Subcutaneous adipose tissue (tissue), 4 donors: ENCODE results near the gene COX7B. TPM values are rescaled to one million over a fixed set of nuclear protein-coding genes. Genes with fewer than 3 reads are reported as not detected.

Experiments used
- total RNA-seq, 4 donors: library from RNA; depleted of rRNA; stranded (reverse); fragments of >200 nt; gene quantifications; one replicate each; pipeline ENCODE4 v1.1.0, GENCODE V29; 2016
- TF ChIP-seq, protein P1 (sequence below): fragments of 450-650 bp; IDR thresholded peaks from one replicate; pipeline ENCODE4 v1.5.1; 2016; ENCODE audit warnings: low read depth, mild to moderate bottlenecking, control low read depth, antibody characterized with exemption, moderate library complexity

Gene COX7B, protein sequence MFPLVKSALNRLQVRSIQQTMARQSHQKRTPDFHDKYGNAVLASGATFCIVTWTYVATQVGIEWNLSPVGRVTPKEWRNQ
- 100 to 1,000 TPM; 268 to 532 (median 308) TPM for total RNA-seq

DNA sequence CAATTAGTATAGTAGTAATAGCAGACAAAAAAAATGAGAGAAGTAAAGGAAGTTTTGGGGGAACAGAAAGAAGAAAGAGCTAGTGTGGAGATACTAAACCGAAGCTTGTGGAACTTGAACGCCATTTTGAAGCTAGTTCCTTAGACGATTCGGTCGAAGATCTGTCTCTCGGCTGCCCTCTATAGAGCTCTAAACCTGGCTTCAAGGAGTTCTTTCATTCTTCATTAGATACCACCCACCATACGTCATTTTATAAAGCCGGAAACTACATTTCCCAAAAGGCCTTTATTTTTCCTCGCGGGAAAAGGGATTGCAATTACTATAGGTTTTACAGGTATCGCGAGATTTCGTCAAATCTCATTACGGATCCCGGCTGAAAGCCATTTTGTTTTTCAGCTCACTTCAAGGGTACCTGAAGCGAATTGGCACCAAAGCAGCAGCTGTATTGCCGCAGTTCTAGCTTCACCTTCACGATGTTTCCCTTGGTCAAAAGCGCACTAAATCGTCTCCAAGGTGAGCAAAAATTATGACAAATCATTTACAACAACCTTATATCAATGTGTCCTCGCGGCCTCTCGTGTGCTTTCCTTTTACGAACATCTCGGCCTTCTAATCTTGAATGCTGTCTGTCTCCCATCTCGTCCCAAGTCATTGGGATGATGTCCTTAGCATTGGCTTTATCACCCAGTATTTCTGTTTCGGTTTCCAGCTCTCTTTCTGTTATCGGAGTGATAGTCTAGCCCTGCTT is at the start of gene COX7B:
Gene COX7B (plus strand): TSS at position 388 of the 748 bp plus-strand sequence. CDS start 86 bp downstream, at position 474.
- TF ChIP-seq, protein P1, sequence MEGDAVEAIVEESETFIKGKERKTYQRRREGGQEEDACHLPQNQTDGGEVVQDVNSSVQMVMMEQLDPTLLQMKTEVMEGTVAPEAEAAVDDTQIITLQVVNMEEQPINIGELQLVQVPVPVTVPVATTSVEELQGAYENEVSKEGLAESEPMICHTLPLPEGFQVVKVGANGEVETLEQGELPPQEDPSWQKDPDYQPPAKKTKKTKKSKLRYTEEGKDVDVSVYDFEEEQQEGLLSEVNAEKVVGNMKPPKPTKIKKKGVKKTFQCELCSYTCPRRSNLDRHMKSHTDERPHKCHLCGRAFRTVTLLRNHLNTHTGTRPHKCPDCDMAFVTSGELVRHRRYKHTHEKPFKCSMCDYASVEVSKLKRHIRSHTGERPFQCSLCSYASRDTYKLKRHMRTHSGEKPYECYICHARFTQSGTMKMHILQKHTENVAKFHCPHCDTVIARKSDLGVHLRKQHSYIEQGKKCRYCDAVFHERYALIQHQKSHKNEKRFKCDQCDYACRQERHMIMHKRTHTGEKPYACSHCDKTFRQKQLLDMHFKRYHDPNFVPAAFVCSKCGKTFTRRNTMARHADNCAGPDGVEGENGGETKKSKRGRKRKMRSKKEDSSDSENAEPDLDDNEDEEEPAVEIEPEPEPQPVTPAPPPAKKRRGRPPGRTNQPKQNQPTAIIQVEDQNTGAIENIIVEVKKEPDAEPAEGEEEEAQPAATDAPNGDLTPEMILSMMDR = no peak

DNA sequence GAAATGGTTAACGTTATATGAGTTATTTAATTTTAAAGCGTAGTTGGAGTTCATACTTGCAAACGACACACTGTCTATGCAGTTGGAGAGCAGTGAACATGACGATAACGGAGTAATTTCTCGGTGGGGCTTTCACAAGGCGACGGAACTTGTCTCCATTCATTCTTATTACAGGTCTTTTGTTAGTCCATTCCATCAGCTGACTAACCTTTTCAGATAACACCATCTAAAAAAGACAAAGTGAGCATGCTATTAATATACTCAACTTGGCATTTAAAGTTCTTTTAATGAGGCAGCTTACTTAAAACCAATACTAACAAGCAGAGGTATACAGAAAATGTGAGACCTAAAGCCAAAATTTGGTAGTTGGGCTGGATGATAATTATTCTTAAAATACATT is 23.9 kb upstream of the COX7B start:
- TF ChIP-seq, protein P1 = no peak

DNA sequence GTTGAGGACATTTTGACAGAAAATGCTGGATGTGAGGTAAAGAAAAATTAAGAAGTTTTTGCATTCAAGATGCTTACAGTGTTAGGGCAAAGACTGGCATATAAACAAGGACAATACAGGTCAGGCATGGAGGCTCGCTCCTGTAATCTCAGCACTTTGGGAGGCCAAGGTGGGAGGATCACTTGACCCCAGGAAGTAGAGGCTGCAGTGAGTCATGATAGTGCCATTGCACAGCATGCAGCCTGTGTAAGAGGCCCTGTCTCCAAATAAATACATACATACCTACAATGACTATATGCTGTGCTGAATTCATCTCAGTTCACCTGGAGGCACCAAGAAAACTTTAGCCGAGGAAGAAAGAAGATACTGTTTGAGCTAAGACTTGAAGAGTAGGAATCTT is 6.4 kb upstream of the COX7B start:
- TF ChIP-seq, protein P1 = no peak

DNA sequence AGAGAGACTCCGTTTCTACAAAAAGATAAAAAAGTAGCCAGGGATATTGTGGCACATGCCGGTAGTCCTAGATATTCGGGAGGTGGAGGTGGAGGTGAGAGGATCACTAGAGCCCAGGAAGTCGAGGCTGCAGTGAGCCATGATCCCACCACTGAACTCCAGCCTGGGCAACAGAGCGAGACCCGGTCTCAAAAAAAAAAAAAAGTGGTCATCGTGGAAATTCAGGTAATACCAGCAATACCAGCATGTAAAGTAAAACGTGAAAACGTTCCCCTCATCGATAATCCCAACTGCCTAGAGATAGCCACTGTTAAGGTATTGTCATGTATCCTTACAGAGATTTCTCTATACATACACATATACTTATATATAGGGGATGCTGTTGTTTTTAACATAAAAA is 5.6 kb upstream of the COX7B start:
- TF ChIP-seq, protein P1 = no peak

DNA sequence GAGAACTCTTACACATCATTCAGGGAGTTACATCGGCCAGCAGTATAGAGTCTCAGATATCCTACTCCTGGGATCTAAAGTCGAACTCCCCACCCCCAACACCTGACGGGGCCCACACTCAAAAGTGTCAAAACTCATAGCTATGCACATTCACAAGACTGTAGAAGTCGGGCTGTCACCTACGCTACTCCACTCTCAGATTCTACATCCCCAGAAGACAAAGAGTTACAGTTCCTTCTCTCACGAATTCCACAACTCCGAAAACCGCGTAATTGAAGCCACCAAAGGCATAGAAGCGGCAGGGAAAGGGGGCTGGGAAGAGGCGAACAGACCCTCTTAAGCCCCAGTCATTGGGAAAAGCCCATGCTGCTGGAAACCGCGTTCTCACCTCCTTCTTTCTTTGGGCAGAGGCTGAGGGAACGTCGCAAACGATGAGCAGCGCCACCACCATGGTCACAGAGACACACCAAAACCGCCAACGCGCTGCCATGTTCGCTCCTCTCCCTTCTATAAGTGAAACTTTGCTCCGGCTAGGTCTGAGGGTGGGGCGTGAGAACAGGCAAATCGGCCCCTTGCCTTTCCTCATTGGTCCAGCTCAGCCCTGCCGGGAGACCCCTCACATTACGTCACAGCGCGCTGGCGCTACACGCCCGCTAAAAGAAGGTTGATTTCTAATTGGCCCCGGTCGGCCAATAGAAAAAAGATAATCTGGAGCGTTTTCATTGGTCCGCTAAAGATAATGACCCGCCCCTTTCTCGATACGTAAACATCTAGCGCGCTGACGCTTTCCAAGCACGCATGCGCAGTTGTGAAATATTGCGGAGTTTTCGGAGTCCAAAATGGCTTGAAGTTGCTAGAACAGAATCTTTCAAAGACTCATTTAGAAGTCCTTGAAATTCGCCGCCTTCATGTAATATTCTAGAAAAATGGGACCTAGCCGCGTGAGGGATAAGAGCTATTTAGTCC is 4.1 kb upstream of the COX7B start, which contains the start of gene MAGT1:
Gene MAGT1 (minus strand): TSS at position 515 of the 966 bp plus-strand sequence. CDS start 25 bp downstream, at position 490.
- TF ChIP-seq, protein P1 = no peak

DNA sequence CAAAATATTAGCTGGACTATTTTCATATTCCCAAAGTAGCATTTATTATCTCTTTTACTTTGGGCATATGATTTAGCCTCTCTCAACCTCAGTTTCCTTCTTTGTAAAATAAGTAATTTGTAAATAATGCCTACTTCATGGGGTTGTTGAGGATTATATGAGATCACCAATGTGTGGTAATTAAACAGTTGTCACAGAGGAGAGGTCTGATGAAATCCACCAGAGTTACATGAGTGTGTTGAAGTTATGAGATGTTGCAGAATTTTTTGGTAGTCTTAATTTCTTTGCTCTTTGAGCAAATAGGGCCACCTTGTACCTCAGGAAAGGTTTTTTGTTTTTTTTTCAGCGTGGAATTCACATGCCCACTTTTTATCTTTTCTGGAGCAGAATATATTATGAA is 1.4 kb downstream of the COX7B start:
- TF ChIP-seq, protein P1 = no peak

DNA sequence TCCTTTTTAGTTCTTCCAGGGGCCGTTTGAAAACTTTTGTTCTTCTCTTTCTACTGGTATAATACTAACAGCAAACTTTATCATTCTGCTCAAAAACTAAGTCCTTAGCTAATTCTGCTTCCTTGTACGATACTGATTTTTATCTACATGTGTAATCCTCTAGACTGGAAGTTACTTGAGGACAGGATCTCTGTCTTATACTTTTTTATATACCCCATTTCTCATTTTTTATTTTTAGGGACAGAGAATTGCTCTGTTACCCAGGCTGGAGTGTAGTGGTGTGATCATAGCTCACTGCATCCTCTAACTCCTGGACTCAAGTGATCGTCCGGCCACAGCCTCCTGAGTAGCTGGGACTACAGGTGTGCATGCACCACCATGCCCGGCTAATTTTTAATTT is 2.2 kb downstream of the COX7B start:
- TF ChIP-seq, protein P1 = no peak
